AG09309 (cell line): ENCODE data around the gene C2orf42.
"Not testable (repeated sequence)": the region's sequence is repeated elsewhere in the genome, so short reads cannot be mapped to it uniquely, and the experiment has no call there.

Experiments used
- DNase-seq: peaks from one replicate; pipeline ENCODE4 v3.0.0-alpha.2; 2010; ENCODE audit warnings: low read depth
- H3K4me3 ChIP-seq: 2 replicates; pipeline ENCODE4 v1.5.1; 2011; ENCODE audit warnings: mild to moderate bottlenecking, low read depth, low read length, moderate library complexity; ENCODE audit not compliant: control insufficient read depth
- CTCF ChIP-seq: IDR thresholded peaks from 2 replicates; pipeline ENCODE4 v1.5.1; 2011; ENCODE audit warnings: mild to moderate bottlenecking, low read depth, low read length, inconsistent platforms; ENCODE audit not compliant: insufficient read depth, control insufficient read depth; ENCODE audit errors: missing control alignments

C2orf42 gene

GRCh38 chr2:70181363-70181956 is 9.4 kb downstream of the C2orf42 start:
- no peak overlapping the region for H3K4me3 ChIP-seq
- DNase-seq = no peak
- TF ChIP-seq CTCF = no peak

GRCh38 chr2:70173520-70173919 is 17.3 kb downstream of the C2orf42 start:
- TF ChIP-seq CTCF = no peak
- H3K4me3 ChIP-seq = no peak overlapping the region
- no peak for DNase-seq

GRCh38 chr2:70169654-70170245 is 21.1 kb downstream of the C2orf42 start:
- not testable (repeated sequence) for H3K4me3 ChIP-seq

GRCh38 chr2:70161069-70161534 is 29.7 kb downstream of the C2orf42 start:
- no peak for TF ChIP-seq CTCF
- no peak for DNase-seq
- no peak overlapping the region for H3K4me3 ChIP-seq

More at GRCh38 chr2:70169654-70170245, 21.1 kb downstream of the C2orf42 start:
- DNase-seq = not testable (repeated sequence)

GRCh38 chr2:70160545-70160944 is 30.3 kb downstream of the C2orf42 start:
- no peak overlapping the region for H3K4me3 ChIP-seq
- no peak for DNase-seq
- no peak for TF ChIP-seq CTCF

GRCh38 chr2:70149130-70149686 is 41.6 kb downstream of the C2orf42 start:
- not testable (repeated sequence) for DNase-seq, H3K4me3 ChIP-seq

GRCh38 chr2:70148211-70148760 is 42.5 kb downstream of the C2orf42 start:
- DNase-seq = not testable (repeated sequence)

GRCh38 chr2:70145851-70146739 is 44.7 kb downstream of the C2orf42 start:
- no peak for TF ChIP-seq CTCF
- DNase-seq = no peak

More at GRCh38 chr2:70148211-70148760, 42.5 kb downstream of the C2orf42 start:
- H3K4me3 ChIP-seq = not testable (repeated sequence)

More at GRCh38 chr2:70145851-70146739, 44.7 kb downstream of the C2orf42 start:
- H3K4me3 ChIP-seq = no peak overlapping the region
